Inflammatory macrophage (primary cell): ENCODE measurements around the gene TCF7L2.
"Not testable (repeated sequence)": the region's sequence is repeated elsewhere in the genome, so short reads cannot be mapped to it uniquely, and the experiment has no call there.

Source experiments
- DNase-seq, 2 donors: peaks; one replicate each; pipeline ENCODE4 v3.0.0-alpha.2; 2020 to 2022

TCF7L2 gene

DNA sequence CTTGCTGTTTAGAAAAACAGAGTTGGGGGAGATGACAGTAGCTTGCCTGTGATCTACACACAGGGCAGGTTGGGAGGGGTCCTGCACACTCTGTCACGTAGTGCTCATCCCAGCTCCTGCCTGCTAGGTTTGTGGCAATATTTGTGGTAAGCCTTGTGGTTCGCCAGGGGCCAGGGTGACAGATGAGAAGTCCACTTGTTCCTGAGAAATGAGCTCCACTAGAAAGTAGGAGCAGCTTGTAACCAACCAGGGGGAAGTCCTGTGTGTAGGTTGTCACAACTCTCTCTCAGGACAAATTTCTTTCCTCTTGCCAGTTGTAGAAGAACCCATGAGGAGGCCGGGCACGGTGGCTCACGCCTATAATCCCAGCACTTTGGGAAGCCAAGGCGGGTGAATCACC, 147.0 kb downstream of the TCF7L2 start:
- peak; percentile 47 to 74 for DNase-seq

DNA sequence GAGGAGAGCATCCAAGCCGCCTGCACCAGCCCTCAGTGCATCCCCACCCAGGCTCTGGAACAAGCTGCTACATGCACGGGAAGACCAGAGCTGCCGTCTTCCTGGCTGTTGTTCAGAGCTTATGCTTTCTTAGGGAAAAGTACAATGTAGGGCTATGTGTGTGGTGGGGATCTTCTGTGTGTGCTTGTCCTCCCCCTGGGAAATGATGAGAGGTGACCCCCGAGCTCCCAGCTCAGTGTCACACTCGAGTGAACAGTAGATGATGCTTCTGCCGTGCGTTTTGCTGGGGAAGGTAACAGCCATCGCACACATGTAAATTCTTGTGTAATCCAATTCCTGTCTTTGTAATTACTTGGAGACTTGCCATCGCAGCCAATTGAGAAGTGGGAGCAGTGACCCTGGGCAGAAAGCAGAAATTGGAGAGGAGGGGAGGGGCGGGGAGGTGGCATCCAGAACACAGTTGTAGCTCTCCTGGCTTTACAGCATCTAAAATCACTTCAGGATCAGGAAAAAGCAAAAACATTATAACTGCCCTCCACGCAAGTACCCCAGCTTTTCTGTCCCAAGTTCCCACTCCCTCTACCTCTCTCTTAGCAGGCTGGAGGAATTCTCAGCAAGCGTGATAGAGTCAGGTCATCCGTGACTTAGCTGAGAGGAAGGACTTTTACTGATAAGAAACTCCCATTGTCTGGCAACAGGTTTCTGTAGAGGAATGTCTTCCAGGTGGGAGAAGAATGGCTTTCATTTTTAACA, 149.6 kb downstream of the TCF7L2 start:
- peak; percentile 51 to 70 for DNase-seq

DNA sequence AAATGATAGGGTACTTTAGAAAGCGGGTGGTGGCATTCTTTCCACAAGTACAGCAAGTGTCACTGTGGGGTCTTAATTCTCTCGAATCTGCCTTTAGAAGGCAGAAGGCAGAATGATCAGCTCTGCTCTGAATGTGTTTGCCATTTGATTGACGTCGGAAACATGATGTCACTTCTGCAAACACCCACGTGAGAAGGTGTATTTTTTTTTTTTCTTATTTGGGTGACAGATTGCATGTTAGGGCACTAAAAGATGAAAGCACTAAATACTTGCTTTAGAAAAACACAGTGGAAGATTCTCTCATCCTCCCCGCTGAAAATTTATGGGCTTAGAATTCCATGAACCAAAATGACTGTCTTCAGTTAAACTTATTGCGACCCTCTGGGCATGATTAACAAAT, 150.2 kb downstream of the TCF7L2 start:
- no peak for DNase-seq

DNA sequence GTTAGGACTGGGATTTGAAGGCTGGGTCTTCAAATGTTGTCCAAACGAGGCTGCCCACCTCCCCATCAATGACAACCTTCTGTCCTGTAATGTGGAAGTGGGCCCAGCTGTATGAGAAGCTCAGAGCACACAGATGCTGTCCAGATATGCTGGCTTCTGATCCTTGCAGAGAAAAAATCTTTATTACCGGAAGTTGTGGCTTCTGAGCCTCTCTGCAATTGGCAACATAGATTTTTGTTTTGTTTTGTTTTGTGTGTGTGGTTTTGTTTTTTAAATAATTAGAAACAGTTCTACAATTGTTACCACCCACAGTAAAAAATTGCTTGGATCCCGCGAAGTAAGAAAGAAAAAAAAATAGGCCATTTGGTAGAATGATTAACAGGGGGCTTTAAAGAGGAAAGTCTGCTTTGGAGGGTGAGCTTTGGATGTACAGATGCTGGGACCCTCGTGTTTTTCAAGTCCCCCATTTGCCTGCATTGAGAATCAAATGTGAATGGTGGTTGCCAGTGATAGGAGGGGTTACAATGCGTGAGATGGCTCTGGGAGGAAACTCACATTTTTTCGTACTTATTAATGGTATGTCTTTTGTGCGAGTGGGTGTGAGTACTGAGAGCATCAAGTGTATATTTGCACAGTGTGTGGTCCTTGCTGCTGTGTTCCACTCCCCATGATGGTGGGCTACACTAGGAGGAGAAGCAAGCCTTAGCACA, 153.2 kb downstream of the TCF7L2 start:
- DNase-seq: no peak

DNA sequence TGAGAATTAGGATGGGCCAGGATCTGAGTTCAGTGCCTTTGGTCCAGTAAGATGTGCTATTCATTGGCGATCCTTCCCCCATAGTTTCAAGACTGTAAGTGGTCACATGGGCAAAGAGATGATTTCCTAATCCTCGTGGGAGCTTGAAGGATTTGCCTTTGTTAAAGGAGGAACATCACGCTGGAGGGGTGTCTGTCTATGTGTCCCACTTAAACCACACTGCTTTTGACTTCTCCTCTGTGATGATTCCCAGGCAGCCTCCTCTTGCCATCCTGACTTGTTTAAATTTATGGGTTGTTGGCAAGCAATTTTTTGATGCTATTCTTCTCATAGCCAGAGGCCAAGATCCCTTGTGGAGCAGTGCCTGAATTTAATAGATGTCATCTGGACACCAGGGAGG, 154.0 kb downstream of the TCF7L2 start:
- DNase-seq: peak; percentile 84 to 87

DNA sequence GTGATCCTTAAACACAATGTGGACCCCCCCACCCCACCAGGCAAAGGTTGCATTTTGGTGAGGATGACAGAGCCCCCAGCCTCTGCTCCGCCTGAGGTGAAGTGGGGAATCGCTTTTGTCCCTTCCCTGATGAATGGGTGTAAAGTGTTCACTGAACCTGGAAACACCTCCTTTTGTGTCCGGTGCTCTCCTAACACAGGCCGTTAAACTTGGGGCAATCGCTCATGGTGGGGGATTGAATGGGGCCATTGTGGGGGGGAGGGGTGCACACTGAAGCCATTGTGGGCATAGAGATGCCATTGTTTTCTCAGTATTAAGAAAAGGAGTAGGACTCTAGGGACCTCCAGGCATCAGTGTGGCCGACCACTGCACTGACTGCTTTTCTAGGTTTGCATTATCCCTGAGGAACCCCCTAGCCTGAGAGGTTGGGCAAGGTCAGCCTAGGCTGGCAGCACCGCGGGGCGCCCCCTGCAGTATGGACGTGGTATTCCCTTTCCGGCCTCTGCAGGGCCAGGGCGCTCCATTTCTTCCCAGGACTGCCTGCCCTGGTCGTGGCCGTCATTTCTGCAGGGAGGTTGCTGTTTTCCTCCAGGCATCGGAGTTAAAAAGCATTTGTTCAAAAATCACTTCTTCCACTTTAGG, 158.3 kb downstream of the TCF7L2 start:
- no peak for DNase-seq

DNA sequence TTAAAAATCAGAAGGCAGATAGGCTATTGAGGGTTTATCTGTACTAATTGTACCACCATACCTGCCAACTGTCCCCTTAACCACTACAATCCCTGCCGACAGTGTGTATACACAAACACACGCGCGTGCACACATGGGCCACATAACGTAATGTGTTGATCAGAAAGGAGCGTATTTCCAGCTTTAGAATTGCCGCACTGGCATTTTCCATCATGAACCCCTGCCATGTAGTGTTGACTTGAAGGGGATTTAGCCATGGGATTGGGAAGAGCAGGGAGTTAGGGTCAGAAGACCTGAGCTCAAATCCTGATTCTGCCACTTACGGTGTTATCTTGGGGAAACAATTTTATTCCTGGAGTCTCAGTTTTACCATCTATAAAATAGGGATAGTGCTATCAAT, 158.9 kb downstream of the TCF7L2 start:
- DNase-seq: no peak

DNA sequence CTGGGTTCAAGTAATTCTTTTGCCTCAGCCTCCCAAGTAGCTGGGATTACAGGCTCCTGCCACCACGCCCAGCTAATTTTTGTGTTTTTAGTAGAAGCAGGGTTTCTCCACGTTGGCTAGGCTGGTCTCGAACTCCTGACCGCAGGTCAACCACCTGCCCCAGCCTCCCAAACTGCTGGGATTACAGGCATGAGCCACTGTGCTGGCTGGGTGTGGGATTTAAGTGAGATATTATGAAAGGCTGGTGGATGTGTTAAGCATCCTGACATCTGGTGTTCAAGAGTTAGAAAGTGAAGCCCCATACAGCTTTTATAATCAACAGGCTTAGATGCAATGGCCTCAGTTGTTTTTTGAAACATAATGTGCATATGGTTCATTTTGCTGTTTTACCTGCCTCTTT, 159.4 kb downstream of the TCF7L2 start:
- DNase-seq: not testable (repeated sequence)

DNA sequence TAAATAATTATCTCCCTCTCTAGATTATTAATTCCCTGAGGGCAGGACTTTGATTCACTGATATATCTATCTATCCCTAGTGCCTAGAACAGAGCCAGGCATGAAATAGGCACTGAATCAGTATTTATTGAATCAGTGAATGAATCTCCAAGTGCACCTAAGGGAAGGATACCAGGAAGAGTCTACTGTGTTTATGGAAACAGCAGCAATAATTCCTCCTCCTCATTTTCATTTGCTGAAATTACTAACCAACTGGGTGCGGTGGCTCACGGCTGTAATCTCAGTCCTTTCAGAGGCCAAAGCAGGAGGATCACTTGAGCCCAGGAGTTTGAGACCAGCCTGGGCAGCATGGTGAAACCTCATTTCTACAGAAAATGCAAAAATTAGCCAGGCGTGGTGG, 161.2 kb downstream of the TCF7L2 start:
- DNase-seq: no peak

DNA sequence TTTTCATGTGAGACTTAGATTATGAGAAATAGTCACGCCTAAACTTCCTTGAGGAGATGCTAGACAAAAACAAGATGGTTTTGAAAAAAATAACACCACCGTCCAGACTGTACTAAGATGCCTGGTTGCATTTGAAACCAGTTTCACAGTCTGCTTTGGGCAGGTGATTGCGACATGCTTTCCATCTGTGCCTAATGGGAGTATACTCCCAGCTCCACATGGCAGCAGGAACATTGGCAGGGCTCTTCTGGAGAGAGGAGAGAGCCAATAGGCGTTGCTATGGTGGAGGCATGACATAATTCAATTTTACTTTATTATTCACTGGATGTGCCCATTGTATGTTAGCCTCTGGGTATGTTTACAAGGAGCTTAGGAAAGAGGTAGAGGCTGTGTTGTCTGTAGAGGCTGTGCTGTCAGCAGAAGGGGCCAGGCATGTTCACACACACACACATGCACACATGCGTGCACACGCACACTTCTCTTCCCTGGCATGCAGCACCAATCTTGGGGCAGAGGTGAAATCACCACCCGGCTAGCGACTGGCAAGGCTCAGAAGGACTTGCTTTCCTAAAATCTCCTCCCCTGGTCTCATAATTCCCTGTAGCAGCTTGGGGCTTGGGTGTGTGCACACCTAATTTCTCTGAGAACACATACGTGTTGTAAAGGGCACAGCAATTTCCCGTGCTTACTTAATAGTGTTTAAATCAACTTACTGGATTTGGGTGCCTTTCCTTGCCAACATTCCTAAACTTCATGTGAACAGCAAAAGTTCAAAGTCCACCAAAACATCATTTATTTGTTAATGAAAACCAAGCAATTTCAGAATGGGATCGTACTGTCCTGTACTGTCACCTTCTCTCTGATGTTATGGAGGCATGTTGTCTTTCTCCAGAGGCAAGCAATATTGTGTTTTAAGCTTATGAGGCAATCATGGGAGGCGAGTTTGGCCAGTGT, 162.1 kb downstream of the TCF7L2 start:
- no peak for DNase-seq

DNA sequence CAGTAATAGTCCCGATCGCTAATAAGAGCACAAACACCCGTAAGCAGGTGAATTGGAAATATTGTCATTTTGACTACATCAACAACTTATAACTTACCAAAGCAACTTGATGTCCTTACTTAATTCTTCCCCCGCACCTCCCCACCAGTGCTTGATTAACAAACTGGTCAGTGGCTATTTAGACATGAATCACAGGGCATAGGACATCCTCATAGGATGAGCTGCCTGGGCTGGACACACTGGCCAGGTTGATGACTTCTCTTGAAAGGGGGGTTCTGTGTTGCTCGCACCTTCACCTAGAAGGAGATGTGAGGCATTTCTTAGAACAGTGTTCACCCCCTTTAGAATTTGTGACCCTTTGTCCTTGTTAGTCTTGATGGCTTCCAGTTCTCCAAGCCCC, 163.2 kb downstream of the TCF7L2 start:
- DNase-seq: no peak

DNA sequence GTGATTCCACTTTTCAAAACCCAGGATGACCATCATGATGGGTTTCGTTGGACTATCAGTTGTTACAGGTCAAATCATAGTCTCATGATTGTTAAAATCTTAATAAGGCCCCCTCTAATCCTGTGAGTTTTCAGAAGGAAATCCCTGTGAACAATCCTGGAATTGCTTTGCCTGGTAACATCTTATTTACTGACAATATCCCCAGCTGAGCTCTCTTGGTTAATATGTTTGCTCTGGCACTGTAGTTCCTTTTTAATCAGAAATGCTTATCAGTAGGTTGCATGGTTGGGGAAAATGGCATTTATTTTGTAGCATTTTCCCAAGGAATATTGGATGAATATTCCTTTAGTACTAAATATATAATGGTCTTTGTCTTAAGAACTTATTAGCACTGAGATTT, 163.9 kb downstream of the TCF7L2 start:
- DNase-seq: no peak

DNA sequence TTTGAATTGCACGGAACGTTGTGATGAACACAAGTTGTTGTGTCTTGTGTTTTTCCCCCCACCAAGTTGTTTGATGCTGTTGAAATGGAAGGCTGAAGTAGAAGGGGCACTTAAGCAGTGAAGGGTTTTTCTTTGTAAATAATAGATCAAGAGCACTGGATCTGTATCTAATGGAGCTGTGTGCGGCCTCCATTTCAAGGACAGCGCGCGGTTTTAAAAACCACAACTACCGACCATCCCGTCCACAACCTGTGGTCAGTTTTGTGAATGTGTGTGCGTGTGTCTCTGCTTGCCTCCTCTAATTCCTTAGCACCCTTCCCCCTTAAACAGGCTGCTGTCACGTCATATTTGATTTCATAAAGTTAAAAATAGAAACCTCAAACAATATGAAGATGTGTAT, 165.5 kb downstream of the TCF7L2 start:
- no peak for DNase-seq

DNA sequence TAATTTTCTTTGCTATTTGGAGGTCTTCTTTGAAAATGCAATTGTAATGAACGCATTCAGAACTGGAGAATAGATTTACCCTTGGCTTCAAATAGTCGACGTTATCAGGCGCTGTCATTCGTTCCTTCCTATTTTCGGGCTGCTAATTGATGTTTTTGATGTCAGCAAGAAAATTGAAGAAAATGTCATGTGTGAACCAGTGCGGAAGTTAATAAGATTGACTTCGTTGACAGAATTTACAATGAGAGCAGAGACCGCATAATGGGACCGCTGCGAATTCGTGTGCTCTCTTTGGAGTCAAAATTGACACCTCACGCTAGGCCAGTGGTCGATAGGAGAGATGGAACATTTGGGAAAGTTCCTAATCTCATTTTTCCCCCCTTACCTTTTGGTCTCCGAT, 168.8 kb downstream of the TCF7L2 start:
- no peak for DNase-seq

DNA sequence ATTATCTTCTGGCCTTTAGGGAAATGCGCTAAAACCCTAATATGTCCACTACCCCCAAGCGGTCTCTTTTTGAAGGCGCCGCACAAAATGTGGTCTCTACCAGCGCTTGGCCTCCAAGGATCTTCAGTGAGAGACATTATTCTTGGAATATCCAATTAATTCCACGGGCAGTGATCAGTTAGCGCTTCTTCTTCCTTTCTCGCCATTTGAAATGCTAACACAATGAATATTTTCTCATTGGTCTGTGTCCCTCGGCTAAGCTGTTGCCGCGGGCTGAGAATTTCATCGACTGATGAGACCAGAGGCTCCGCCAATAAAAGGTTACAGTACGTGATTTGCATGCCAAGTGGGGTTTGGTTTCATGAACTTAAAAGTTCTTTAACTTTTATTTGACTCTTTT, 169.8 kb downstream of the TCF7L2 start:
- DNase-seq: no peak

DNA sequence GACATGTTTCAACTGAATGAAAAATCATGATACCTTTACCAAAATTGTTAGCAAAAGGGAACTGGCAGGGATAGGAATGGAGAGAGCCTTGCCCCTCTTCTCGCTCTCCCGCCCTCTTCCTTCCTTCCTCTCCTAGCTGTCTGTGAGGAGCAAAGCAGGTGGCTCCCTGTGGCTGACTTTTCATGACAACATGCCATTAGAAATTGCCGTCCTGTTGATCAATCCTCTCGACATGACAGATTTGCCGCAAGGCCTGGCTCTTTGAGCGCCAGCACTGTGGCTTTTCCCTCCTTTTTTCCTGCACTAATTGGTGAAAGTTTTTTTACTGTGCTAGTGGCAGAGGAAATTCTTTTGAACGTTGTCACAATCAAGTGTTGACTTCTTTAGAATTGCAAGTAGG, 171.1 kb downstream of the TCF7L2 start:
- no peak for DNase-seq

DNA sequence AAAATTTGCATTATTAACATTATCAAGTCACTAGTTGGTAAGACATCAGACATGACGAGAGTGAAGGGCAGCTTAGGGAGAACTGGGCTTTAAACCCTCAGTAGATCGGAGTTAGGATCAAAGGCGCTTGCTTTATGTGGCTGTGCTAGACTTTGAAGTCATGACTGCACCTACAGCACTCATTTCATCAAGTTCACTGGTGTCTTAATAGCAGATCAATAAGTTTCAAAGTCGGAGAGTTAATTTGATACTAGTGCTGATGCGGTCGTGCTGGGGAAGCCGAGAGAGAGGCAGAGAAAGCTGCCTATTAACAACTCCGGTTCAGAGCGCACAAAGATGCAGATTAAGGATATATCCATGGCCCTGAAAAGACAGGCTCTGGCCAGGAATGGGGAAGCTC, 172.9 kb downstream of the TCF7L2 start:
- no peak for DNase-seq

DNA sequence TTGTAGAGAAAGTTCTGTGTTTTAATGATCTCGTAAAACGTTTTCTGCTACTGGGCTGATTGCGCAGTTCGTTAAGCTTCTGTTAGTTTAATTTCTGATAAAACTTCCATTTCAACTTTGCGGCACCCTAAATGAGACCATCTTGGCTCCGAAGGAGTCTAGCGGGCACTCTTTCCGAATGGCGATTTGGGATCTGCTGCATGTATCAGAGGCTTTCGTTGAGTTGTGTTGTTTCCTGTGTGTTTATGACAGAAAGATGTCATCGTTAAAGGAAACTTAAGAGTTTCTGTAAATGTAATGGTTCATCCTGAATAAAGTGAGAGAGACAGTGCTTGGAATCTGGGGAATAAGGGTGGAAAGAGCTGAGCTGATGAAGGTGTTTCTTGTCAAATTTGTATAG, 174.7 kb downstream of the TCF7L2 start:
- no peak for DNase-seq

DNA sequence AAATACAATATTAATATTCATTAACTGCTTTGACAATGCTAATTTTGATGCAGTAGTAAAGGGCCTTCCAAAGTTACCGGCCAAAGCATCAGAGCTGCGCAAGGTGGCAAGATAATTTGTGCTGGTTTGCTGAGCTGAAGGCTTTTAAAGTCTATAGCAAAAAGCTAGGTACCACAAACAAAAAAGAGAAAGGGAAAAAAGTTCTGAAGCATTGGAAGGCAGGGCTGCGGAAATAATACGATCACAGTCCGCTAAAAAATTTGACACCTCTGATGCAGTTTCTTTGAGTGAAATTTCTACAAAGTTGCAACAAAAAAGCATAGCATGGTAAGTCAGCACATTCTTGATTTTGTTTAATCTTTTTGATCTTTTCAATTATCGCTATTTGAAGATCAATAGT, 175.6 kb downstream of the TCF7L2 start:
- DNase-seq: no peak

DNA sequence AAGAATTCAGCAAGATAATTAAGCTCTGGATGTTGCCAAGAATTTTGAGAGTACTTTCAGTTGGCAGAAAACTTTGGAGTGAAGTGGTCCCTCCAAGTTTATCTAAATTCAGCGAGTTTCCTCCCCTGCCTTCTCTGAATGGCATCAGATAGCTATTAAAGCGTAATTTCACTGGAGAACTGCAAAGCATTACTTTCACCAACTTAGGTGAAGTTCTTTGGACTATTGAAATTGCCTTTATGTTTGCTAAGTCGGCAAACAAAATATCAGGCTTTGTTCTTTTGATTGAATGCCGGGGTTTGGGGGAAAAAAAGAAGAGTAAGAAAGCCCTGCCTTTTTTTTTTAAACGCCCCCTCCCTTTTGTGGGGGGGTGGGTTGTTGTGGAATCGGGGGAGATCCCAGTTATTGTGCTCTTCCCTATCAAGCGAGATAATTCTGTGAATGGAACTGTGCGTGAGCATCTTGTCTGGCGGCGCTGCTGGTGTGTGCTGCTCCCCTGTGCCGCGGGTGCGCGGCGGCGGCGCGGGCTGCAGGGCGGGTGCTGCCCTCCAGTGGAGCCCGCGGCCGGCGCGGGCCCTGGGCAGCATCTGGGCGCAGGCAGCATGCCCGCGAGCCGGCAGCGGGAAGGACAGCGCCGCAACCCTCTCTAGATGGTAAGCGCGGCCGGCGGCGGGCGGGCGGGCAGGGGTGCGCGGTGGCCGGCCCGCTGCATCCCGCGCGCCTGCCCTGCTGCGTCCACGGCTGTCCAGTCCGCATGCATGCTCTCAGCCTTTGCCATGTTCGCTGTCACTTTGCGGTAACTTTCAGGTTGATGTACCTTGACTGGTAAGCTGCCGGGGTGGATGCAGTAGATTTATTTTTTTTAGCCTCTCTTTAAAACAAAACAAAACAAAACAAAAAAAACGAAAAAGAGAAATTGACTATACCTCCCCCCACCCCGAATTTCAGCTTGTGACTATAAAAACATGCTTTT, 176.5 kb downstream of the TCF7L2 start:
- peak; percentile 60 to 82 for DNase-seq

DNA sequence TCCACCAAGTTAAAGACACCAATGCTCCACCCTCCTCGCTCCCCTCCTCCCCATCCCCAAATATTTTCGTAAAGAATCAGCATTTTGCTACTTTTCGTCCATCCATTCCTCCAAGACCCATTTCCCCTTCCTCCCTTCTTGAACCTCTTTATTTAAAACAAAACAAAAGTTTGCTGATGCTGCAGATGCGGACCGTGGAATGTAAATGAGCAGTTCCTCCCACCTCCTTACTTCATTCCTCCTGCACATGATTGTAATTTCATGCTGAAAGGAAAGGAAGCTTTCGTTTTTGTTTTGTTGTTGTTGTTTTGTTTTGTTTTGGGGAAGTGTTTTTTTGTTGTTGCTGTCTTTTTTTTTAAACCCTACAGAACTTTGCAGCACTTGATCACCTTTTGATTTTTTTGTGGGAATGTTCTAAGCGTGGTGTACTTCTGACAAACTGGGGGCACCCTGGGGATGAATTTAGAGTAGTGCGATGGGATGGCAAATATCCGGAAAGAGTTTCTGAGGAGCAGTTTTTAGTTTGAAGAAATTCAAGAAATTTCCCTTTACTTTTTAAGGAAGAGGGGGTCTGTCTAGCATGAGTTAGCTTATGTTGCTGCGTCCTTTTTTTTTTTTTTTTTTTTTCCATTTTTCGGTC, 177.3 kb downstream of the TCF7L2 start:
- peak; percentile 49 to 73 for DNase-seq
